Measurements from ENCODE around the gene CNOT2. TPM values are rescaled to one million over a fixed set of nuclear protein-coding genes. Genes with fewer than 3 reads are reported as not detected.

CNOT2 gene
- total and polyA plus RNA-seq, 2 experiments from 2014 or later = 110 to 152 TPM

GRCh38 chr12:70338531-70338930, 95.3 kb downstream of the CNOT2 start (continued):
- TF ChIP-seq ZNF462 (CRISPR knock-in tag; IDR thresholded peaks at IDR 0.05) = no peak

GRCh38 chr12:70351076-70351475, 107.8 kb downstream of the CNOT2 start:
- Histone ChIP-seq H3K79me2 (replicated peaks; ENCODE audit: insufficient read depth) (no peaks in the 10 kb centered on the region), H3K27ac (ENCODE audit: low read depth) (no peak overlapping the region), H2AFZ (no peak overlapping the region), H3K4me1 (ENCODE audit: insufficient read depth) (no peaks in the 10 kb centered on the region), H4K20me1 (replicated peaks; ENCODE audit: insufficient read depth) (no peaks in the 10 kb centered on the region), H3K4me2 (no peak overlapping the region), H3K9me2 (ENCODE audit: insufficient read depth) (no peaks in the 10 kb centered on the region), H3K27me3 (ENCODE audit: insufficient read depth) (no peaks in the 10 kb centered on the region), H3K4me3 (no peak overlapping the region), H3K36me3 (ENCODE audit: insufficient read depth) (peaks cover 7% of the 10 kb centered on the region), H3F3A (replicated peaks; ENCODE audit: low read depth) (no peaks in the 10 kb centered on the region)
- H3K4me3 Mint-ChIP-seq = no peak overlapping the region
- H3K27ac Mint-ChIP-seq = no peak overlapping the region
- H3K27me3 Mint-ChIP-seq (ENCODE audit: insufficient read depth, low read depth, poor library complexity) = no peaks in the 10 kb centered on the region
- ATAC-seq = no peak
- H3K36me3 Mint-ChIP-seq (ENCODE audit: low read depth) = peaks cover 24% of the 10 kb centered on the region; the same call in 2 of the 3 replicates
- H3K4me1 Mint-ChIP-seq = no peaks in the 10 kb centered on the region
- DNase-seq (ENCODE audit: low spot score) = no peak
- H3K9me3 Mint-ChIP-seq = no peaks in the 10 kb centered on the region
- TF ChIP-seq POLR2AphosphoS5 (IDR thresholded peaks at IDR 0.05; ENCODE audit: low read depth) (no peak), EZH2 (IDR thresholded peaks at IDR 0.05; ENCODE audit: low read depth, unreplicated experiment) (no peak), ZNF462 (CRISPR knock-in tag; IDR thresholded peaks at IDR 0.05) (no peak), CREB1 (CRISPR knock-in tag; IDR thresholded peaks at IDR 0.05; ENCODE audit: low read depth) (no peak), CTCF (conservative IDR thresholded peaks at IDR 0.05; ENCODE audit: low read depth in 2 of 2) (no peak), ZNF331 (CRISPR knock-in tag; IDR thresholded peaks at IDR 0.05; ENCODE audit: low read depth) (no peak), ETS1 (IDR thresholded peaks at IDR 0.05) (no peak)
